Dermis microvascular lymphatic vessel endothelial cell (primary cell): Measurements from ENCODE around the gene IL10RA. TPM values are rescaled to one million over a fixed set of nuclear protein-coding genes. Genes with fewer than 3 reads are reported as not detected.
A peak's percentile ranks its signal among the peaks of the same experiment; 100 is the strongest.
"Not testable (repeated sequence)": the region's sequence is repeated elsewhere in the genome, so short reads cannot be mapped to it uniquely, and the experiment has no call there.

Source experiments
- DNase-seq, 2 donors: peaks; one replicate each; pipeline versions ENCODE4 v3.0.0 to v3.0.0-alpha.2; 2010; ENCODE audit warnings: low read depth in 2 of 2
- total RNA-seq: library from RNA; depleted of rRNA; stranded (reverse); fragments of >200 nt; gene quantifications from 2 replicates; pipeline ENCODE4 v1.2.1, GENCODE V29; 2014

Gene IL10RA
- total RNA-seq, 1 donor from 2014 or later, result not detected

DNA sequence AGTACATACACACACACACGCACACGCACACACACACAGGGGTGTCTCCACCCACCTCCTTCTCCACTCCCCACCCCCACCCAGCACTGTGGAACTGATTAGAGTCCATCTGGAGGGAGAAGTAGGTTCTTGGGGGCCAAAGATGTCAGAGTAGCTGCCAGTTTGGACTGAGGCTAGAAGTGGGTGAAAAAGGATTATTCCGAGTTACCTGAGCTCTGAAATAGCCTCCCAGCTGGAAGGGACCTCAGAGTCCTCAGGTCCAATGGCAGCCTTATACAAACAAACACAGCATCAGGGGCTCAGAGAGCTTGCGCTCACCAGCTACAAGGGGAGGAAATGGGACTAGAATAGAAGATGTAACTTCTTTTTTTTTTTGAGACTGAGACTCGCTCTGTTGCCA is 20.8 kb downstream of the IL10RA start:
- no peak for DNase-seq

DNA sequence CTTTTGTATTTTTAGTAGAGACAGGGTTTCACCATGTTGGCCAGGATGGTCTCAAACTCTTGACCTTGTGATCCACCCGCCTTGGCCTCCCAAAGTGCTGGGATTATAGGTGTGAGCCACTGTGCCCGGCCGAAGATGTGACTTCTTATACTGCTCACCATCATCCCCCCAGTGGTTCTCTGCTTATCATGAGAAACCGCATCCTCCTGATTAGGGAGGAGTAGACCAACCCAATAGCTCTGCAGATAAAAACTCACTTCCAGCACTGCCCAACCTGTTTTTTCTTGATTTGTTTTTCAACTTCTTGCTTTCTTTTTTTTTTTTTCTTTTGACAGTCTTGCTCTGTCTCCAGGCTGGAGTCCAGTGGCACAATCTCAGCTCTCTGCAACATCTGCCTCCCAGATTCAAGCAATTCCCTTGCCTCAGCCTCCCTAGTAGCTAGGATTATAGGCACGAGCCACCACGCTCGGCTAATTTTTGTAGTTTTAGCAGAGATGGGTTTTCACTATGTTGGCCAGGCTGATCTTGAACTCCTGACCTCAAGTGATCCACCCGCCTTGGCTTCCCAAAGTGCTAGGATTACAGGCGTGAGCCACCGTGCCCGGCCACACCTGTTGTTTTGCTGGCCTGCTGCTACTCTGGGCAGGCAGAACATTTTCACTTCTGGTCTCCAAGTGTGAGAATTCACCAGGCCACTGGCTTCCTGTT is 21.5 kb downstream of the IL10RA start:
- not testable (repeated sequence) for DNase-seq

DNA sequence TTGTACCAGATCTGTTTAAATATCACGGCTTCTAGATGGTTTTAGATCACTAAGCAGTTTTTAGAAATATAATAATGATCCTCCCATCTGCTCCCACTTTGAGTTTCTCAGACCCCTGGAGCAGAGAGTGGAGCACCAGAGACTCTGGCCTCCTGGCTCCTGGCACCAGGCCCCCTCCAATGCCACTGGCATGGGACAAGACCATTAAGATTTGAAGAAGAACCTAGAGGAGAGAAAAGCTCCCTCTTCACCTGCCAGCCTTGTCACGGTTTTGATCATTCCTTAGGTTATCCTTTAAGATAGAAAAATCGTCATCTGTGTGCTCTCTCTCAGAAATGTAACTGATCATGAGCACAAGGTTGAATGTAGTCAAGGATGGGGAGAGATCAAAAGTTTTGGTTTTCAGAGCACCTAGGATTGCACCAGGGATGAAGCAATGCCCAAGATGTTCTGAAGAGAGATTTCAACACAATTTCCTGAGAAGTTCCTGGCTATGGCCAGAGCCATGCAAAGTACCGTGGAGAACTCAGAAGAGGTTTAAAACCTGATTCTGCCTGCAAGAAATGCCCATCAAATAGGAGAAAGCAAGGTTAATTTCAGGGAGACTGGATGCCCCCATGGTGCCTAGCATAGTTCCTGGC is 22.2 kb downstream of the IL10RA start:
- DNase-seq, result no peak

DNA sequence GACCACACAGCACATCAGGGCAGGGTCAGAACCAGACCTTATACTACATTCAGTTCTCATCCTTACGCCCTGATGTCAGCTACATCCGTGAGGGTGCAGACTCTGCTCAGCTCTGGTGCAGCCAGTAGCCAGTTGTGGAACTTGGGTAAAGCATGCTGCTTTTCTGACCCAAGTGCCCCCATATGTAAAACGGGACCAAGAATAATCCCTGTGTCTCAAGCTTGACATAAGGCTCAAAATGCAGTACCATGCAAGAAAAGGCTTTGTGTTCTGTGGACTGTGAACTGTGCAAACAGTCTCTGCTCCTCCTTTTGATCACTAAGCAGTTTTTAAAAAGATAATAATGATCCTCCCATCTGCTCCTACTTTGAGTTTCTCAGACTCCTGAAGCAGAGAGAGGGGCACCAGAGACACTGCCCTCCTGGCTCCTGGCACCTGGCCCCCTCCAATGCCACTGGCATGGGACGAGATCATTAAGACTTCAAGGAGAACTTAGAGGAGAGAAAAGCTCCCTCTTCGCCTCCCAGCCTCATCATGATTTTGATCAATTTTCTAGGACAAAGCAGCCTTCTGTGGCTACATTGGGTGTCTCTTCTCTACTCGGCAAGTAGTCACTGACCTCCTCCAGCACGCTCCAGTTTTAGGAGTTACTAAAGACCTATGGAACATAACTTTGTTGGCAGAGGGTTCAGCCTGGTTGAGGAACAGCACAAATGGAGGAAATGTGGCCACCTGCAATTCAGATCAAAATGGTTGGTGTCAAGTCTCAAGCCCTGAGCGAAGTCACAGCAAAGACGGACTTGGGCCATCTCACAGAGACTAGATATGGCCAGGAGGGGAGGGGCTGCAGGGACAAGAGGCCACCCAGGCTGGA is 23.9 kb downstream of the IL10RA start:
- no peak for DNase-seq

DNA sequence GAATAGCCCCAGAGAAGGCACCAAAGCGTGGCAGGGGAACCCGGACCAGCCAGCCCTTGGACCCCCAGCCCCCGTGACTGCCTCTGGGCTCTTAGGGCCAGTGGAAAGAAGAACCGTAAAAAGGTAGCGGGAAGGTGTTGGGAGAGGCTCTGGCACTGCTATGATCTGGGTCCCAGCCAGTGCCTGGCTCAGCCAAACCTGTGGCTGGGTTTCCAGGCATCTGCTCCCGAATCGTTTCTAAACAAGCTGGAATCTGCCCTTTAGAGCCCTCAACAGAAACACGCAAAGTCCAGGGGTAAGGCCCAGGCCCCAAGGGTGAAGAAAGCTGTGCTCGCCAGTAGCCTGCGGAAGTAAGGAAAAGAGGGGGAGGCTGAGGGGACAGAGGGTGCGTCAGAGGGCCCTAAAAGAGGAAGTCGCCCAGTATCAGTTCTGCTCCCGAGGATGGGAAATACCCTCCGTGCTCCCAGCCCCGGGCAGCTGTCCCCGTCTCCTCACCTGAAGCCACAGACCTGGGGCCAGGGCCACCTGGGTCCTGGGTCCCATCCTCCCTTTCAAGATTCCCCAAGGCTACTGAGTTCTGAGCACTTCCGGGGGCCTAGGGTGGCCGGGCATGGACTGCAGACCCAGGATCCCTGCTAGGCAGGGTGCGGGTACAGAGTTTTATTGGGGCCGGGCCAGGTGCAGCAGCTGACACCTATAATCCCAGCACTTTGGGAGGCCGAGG is 24.7 kb downstream of the IL10RA start:
- no peak for DNase-seq

DNA sequence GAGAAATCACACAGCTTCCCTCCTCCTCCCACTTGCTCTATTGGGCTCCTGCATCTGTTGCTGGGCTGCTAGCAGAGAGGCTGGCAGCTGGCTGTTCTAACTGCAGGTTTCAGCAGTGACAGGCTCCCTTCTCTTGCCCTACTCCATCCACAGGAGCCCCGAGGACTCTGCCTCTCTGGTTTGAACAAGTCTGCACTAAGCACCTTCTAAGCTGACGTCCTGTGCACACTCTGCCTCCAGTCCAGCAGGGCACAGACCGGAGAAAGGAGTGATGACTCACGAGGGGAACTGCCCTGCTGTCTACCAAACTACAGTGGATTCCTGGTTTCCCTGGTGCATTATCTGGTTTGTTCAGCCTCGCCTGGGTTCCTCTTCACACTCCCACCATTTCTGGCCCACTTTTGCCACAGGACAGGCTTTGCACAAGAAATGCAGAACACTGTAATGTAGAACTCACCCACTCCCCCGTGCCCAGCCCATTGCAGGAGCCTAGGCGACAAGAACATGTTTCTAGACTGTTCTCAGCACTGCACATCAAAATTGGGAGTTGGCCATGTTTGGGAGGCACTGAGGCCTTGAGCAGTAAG is 26.0 kb downstream of the IL10RA start:
- DNase-seq, result peak in 1 of 2 donors; percentile 12

DNA sequence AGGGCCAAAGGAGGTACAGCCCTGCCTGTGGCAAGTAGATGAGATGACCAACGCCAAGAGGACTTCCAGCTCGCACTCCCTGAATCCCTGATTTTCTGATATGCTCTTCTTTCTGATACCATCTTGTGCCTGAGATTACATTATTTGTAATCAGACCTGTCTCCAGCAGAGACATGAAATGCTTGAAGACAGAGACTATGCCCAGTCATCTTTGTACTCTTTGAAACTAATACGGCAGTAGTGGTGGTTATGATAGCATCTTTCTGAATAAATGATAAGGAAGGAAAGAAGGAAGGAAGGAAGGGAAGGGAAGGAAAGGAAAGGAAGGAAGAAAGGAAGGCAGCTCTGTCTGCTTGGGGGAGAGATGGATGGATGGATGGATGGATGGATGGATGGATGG is 27.8 kb downstream of the IL10RA start:
- DNase-seq, result no peak

DNA sequence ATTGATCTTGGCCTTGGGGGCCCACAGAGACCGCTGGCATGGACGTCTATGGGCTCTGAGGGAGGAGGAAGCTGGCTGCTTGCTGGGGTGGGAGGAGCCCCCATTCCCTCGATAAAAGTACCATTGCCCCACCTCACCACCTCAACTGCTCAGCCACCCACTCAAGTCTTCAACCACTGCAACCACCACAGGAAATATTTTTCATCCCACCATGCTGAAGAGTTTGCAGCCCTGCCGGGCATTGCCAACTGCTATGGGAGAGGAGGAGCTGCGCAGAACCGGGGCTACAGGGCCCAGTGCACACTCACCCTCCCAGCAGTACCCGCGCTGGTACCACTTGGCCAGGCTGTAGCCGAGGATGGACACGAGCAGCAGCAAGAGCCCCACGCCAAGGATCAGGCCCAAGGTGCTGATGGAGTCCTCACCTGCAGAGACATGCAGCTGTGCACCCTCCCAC is 29.2 kb downstream of the IL10RA start:
- no peak for DNase-seq

DNA sequence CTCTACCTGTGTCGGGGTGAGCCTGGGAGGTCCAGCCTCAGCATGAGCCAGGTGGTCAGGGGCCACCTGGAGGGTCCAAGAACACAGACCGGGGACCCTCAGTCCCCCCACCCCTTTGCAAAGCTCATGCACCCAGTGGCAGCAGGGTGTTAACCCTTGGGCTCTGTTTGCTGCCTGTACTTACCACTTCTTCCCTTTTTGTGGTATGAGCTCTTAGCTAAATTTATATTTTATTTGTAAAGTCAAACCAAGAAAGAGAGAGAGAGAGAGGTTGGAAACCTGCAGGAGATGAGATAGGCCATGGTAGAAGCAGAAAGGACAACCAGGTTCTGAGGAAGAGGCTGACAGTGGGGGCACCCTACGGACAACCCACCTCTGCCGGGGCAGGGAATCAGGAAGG is 29.9 kb downstream of the IL10RA start:
- DNase-seq, result no peak

DNA sequence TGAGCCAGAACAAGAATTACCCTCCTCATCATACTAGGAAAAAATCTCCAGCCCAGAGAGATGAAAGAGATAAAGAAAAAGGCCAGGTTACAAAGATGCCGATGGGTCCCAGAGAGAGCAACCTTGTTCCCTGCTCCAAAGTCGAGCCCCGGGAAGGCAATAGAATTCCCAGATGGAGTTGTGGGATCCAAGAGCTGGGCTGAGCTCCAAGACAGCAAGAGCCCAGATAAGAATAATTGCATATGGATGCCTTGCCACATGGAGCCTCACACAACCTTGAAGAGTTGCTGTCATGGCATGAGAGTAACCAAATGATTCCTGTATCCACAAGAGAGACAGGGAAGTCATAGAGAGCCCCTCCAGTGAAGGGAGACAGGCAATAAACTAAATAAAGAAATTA is 30.9 kb downstream of the IL10RA start:
- no peak for DNase-seq

DNA sequence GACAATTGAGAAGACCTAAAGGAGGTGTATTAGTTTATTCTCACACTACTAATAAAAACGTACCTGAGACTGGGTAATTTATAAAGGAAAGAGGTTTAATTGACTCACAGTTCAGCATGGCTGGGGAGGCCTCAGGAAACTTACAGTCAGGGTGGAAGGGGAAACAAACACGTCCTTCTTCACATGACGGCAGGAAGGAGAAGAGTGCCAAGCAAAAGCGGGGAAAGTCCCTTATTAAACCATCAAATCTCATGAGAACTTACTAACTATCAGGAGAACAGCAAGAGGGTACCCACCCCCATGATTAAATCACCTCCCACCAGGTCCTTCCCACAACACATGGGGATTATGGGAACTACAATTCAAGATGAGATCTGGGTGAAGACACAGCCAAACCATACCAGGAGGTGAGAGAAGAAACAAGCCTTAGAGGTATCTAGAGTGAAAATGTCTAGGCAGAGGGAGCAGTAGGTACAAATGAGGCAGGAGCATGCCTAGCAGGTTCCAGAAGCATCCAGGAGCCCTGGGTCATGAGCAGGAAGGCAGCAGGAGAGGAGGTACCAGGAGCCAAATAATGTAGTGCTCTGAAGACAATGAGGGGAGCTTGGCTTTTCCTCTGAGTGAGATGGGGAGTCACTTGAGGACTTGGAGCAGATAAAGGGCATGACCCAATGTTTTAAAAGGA is 31.6 kb downstream of the IL10RA start:
- no peak for DNase-seq

DNA sequence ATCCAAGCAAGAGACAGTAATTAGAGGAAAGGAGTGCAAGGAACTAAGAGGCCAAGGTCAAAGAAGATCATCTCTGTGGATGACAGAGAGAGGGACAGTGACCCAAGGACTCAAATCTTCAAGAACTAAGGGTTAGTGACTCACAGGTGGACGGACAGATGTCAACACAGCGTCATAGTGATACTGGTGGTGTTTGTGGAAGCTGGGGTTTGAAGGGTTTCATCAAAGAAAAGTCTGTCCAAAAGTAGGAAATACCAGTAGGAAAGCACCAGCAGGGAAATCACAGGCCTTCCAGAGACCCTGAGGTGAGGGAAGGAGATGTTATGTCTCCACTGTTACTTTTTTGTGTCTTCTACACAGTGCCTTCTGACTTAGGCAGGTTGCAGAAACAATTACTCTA is 32.2 kb downstream of the IL10RA start:
- no peak for DNase-seq

DNA sequence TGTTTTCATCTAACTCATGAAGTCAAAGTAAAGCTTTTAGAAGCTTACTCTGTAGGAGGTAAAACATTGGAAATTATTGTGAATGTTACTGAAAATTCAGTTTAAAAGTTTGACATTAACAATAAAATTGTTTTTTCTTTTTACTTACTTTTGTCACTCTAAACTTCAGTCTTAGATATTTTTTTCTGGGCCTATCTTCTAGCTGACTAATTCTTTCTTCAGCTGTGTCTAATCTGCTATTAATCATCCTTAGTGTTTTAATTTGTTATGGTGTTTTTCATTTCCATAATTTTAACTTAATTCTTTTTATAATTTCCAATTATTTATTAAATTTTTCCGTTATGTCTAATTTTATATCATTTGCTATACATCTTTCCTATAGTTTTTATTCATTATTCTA is 35.0 kb downstream of the IL10RA start:
- no peak for DNase-seq

DNA sequence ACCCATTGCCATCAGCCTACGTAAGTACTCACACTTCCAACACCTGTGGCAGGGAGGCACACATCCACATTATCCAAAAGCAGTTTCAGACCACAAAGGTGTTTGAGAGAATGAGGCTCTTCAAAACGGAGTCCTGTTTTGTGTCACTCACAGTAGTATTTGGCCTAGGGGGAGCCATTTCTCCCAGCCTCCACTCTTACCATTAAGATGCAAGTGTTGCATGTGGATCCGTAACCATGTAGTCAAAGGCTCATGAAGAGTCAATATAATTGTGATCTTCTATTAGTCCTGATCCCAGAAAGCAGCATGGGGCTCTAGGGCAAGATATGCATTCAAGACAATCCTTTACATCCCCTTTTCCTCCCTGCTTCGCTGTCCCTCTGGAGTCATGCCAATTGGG is 41.5 kb downstream of the IL10RA start:
- DNase-seq, result no peak

DNA sequence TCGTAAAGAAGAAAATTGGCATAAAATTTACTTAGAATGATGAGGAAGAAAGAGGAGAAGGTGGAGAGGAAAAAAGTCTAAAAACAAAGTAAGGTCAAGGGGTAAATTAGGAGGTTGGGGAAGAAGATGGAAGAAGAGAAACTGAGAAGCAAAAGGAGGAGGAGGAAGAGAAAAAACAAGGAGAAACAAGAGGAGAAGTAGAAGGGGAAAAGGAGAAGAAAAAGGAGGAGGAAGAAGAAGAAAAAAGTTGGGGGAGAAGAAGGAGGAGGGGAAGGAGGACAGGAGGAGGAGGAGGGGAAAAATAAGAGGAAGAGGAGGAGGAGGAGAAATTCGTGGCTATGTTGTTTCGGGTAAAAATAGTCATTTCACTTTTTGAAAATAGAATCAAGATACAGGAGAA is 42.4 kb downstream of the IL10RA start:
- no peak for DNase-seq

DNA sequence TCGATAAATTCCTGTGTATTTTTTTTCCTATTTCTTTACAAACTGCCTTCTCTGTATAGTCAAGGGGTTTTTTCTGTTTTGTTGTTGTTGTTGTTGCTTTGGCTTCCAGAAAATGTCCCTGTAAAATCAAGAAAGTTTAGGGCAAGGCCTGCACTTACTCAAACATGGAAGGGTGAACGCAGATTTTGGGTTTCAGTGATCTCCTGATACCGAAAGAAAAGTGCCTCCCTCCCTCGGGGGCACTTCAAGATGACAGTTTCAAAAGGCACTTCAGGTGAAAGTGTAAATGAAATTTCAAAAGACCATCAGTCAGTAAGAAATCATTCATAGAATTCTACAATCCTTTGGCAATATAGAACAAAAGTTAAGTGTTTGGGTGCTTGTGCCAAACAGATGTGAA is 47.2 kb downstream of the IL10RA start:
- no peak for DNase-seq

DNA sequence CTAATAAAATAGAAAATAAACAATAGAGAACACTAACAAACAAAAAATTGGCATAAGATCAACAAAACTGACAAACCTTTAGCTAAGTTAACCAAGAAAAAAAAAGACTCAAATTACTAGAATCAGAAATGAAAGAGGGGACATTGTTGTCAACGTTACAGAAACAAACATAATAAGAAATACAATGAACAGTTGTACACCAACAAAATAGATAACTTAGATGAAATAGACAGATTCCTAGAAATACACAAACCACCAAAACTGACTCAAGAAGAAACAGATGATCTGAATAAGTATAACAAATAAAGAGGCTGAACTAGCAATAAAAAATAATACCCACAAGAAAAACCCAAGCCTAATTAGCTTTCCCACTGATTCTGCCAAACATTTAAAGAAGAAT is 55.9 kb downstream of the IL10RA start:
- DNase-seq, result no peak

DNA sequence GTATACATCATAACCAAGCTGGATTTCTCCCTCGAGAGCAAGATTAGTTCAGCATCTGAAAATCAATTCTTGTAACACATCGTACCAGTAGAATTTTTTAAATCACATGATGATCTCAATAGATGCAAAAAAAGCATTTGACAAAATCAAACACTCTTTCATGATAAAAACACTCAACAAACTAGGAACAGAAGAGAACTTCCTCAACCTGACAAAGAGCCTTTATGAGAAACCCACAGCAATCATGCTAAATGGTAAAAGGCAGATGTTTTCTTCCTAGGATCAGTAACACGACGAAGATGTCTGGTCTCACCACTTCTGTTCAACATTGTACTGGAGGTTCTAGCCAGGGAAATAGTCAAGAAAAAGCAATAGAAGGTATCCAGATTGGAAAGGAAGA is 56.6 kb downstream of the IL10RA start:
- DNase-seq, result no peak

DNA sequence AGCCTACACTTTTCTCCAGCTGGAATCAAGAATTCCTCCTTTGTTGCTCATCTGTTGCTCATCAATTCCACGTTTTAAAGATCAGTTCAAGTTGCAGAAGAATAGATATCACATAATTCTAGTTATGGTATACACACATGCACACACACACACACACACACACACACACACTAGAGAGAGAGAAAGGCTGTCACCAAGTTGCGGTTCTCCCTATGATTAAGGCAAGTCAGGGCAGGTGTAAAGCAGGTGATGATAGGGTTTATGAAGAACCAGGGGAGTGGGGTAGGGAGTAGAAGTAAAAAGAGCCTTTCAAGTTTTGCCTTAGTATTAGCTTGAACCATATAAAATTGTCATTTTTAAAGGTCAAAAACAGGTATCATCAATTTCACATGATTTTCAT is 59.0 kb downstream of the IL10RA start:
- no peak for DNase-seq

DNA sequence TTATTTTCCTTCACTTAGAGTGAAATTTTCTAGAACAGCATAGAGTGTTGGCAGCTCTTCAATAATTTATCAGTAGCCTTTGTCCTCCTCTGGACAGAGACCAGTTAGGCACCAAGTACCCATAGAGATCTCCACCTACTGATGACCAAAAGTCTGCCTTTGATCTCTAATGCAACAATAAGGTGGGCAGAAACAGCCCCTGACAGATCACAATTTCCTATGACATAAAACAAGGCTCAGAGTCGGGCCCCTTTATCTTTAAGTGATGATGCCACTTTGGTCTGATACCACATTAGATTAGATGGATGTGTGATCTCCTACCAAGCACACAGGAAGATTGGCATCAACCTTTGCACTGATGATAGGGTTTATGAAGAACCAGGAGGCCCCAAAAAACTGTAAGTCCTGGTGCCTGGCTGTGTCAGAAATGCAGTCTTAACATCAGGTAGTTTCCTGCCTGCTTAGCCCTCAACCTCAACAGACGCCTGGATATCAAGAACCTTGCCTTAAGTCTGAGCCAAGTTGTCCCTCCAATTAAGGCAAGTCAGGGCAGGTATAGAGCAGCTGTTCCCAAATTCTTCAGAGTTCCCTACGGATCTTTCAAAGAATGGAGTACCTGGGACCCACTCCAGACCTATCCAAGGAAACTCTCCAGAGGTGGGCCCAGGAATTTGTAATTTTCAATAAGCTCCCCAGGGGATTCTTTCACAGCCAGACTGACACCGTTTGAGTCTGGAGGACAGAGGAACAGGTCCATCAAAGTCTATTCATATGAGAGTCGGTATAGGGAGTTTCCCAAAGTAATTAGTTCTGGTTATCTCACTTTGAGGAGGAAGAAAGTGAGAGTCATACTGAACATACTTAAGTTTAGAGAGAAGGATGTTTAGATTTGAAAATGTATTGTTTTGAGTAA is 60.1 kb downstream of the IL10RA start:
- no peak for DNase-seq
